Left renal cortex interstitium (tissue), 4 donors: ENCODE results near the gene AMOTL1. TPM values are rescaled to one million over a fixed set of nuclear protein-coding genes. Genes with fewer than 3 reads are reported as not detected.
"Not testable (repeated sequence)": the region's sequence is repeated elsewhere in the genome, so short reads cannot be mapped to it uniquely, and the experiment has no call there.

ENCODE experiments used
- DNase-seq, 4 donors: peaks; one replicate each; pipeline ENCODE4 v3.0.0-alpha.2; 2013; ENCODE audit warnings: low read depth in 4 of 4, low spot score in 2 of 4, missing footprints in 1 of 4
- polyA plus RNA-seq, 4 donors: library from polyadenylated mRNA; unstranded; fragments of 120-200 nt; gene quantifications; one replicate each; pipeline ENCODE4 v1.2.1, GENCODE V29; 2013; ENCODE audit not compliant: insufficient read length in 4 of 4

The AMOTL1 gene
- polyA plus RNA-seq, 4 donors, result 42.1 to 46.9 (median 45.6) TPM

DNA sequence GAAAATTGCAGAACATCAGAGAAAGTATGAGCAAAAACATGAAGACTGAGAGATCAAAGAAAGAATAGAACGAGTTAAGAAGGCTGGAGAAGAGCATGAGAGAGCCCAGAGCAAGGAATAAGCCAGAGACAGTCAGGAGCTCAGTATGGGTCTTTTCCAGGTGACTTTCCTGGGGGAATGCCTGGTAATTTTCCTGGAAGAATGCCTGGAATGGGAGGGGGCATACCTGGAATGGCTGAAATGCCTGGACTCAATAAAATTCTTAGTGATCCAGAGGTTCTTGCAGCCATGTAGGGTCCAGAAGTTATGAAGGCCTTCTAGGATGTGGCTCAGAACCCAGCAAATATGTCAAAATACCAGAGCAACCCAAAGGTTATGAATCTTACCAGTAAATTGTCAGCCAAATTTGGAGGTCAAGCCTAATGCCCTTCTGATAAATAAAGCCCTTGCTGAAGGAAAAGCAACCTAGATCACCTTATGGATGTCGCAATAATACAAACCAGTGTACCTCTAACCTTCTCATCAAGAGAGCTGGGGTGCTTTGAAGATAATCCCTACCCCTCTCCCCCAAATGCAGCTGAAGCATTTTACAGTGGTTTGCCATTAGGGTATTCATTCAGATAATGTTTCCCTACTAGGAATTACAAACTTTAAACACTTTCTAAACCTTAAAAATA lies 145.7 kb downstream of the AMOTL1 start:
- DNase-seq, result not testable (repeated sequence)

DNA sequence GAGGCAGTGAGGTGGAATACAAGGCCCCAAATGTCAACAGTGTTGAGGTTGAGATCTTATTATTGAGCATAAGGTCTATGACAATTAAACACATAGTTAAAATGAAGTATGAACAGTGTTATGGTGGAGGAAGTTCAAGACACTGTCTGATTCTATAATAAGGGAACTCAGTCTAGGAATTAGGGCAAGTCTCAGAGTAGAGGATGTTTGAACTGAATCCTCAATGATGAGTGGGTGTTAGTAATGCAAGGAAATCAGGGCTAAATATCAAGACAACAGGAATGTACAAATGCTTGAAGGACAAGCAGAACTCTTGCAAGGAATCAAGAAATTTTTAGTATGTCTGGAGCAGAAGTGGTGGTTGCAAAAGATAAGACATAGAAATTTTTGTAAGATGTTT lies 152.2 kb downstream of the AMOTL1 start:
- DNase-seq, result no peak

DNA sequence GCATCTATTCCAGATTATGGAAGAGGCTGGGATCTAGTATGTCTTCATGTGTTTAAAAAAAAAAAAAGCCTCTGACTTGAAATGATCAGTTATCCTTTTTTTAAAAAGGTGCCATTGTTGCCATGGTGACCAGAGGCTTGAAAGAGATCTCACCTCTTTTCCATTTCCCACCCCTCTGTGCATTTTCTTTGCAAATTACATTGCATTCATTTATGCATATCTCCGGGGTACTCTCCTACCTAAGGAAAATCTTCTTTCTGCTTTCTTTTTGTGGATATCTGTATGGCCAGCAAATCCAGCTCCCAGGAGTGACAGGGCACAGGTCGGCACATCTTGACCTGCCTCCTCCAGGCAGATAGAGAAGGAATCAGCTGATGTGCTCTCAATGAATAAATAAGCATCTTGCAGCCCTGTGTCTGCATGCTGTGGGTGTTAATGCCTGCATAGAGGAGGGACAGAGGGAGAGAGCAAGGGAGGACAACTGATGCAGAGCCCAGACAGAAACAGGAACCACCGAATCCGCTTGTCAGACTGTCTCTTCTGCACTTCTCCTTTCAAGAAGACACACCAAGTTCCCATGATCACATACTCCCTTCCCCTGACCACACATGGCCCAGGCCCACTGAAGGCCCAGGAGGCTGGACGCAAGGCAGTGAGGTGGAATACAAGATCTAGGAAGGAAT lies 154.3 kb downstream of the AMOTL1 start:
- DNase-seq, result no peak

DNA sequence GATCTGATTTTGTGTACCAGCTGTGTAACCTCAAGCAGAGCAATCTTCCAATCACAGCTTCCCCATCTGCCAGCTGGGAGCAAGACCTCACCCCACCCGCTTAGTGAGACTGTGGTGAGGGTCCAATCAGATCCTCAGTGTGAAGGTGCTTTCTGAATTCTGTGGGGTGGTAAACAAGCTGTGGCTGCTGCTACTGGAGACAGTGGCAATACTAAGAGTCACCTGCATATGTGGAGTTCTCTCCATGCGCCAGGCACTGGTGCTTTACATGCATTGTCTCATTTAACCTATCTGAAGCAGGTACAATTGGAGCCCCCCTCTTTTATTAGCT lies 154.8 kb downstream of the AMOTL1 start:
- no peak for DNase-seq

DNA sequence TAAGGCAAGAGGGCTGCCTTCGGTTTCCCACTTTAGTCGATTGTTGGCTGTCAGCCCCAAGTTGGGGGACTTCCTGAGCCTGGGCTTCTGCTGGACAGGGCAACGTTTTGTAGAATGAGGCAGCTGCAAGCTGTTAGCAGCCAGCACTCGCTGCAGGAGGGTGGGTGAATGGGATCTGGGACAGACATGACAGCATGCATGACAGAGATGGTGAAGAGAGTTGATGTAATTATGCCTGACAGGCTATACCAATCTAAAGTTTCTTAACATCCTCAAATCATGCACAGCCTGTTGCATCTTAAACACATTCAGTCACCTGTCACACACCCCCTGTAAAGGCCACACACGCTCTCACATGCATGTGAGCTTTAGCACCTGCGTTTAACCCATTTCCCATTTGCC lies 156.0 kb downstream of the AMOTL1 start:
- DNase-seq, result no peak

DNA sequence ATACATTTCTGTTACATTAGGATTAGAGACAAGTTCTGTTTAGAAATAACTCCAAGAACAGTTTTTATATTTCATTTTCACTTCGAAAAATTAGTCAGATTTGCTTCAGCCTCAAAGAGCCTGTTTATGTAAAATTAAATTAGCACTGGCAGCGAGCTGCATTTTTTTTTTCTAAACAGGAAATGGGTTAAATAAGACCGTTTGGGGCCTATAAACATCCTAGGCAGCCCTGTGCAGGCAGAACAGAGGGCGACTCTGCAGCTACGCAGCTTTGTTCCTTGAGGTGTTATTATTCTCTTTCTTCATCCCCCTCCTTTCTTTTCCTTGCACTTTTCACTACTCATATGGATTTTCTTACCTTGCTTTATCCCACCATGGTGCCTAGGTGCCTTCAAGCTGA lies 156.5 kb downstream of the AMOTL1 start:
- no peak for DNase-seq

DNA sequence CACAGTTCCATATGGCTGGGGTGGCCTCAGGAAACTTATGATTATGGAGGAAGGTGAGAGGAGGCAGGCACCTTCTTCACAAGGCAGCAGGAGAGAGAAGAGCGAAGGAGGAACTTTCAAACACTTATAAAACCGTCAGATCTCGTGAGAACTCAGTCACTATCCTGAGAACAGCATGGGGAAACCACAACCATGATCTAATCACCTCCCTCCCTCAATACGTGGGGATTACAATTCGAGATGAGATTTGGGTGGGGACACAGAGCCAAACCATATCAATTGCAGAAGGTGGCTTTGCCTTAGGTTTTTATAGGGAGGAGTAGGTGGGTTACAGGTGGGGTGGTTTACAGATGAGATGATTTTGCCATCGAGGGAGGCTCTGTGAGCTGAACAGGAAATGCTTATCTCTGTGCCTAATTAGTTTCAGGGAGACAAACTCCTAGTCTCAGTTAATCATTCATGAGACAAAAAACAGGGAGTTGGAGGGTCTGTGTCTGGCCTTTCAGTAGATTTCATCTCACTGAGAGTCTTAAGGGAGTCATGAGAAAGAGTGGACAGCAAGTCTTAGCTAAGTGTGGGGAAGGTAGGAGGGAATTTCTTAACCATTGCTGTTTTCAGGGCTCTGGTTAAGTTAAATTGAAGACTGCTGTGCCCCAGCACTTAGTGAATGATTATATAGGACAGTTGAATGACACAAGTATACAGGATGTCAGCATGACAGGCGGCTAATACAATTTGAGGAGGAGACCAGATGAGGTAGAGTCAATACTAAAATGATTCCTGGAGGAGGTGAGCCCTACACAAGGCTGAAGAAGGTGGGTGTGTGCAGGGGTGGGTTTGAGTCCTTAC lies 157.5 kb downstream of the AMOTL1 start:
- DNase-seq, result no peak

DNA sequence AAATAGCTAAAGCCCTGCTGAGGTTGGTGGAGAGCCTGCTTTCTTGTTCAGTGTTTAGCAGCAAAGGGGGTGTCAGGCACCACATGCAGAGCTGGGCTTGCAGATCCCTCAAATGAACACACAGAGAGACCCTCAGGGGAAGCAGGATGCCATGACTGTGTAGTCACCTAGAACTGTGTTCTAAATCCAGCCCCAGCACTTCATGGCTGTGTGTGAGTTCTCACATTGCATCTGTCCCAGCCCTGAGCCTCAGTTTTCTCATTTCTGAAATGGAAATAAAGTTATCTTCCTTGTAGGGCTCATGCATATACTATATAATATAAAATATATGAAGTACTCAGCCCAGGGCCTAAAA lies 158.1 kb downstream of the AMOTL1 start:
- no peak for DNase-seq

Other genes with a start within 250 kb of the AMOTL1 start
- 1 to 10 TPM; 5.5 to 6.0 (median 5.8) TPM for gene FUT4, start 224.4 kb upstream of the AMOTL1 start, polyA plus RNA-seq
- gene PIWIL4, start 201.0 kb upstream of the AMOTL1 start, polyA plus RNA-seq, result 1 to 10 TPM; 2.5 to 5.4 (median 4.5) TPM
- gene CWC15, start 205.2 kb downstream of the AMOTL1 start, polyA plus RNA-seq, result 100 to 1,000 TPM; 111 to 120 (median 115) TPM
- 1 to 10 TPM; 1.9 to 2.7 (median 2.2) TPM for gene KDM4D, start 205.4 kb downstream of the AMOTL1 start, polyA plus RNA-seq